SK-N-SH treated with all-trans-retinoic acid at 6 μM for 48 hours (cell line): ENCODE data around the gene TTC27.

Source experiments
- ATAC-seq: fragments of 200-7000 bp; cut with Tn5 transposase; 3 replicates; pipeline ENCODE4 v1.9.1; 2020; ENCODE audit warnings: mild to moderate bottlenecking, moderate library complexity
- ARNTL ChIP-seq: fragments of 450-650 bp; formaldehyde crosslinking; IDR thresholded peaks from 2 replicates; pipeline ENCODE4 v1.5.0; 2020; ENCODE audit warnings: low read depth, mild to moderate bottlenecking, moderate library complexity, borderline replicate concordance
- CREB5 ChIP-seq: fragments of 250-450 bp; sonication (Bioruptor Pico); IDR thresholded peaks from 2 replicates; pipeline ENCODE4 v1.5.1; 2020; ENCODE audit warnings: low read depth, mild to moderate bottlenecking, moderate library complexity
- CSDC2 ChIP-seq: fragments of 250-450 bp; sonication (Bioruptor Pico); IDR thresholded peaks from 2 replicates; pipeline ENCODE4 v1.5.0; 2020; ENCODE audit warnings: mild to moderate bottlenecking, moderate library complexity
- CSRNP3 ChIP-seq: fragments of 250-450 bp; sonication (Bioruptor Pico); IDR thresholded peaks from 2 replicates; pipeline ENCODE4 v1.5.1; 2021; ENCODE audit warnings: mild to moderate bottlenecking, moderate library complexity
- ESRRG ChIP-seq: fragments of 250-450 bp; sonication (Bioruptor Pico); IDR thresholded peaks from 2 replicates; pipeline ENCODE4 v1.6.1; 2021; ENCODE audit warnings: mild to moderate bottlenecking
- GLIS3 ChIP-seq: fragments of 250-450 bp; sonication (Bioruptor Pico); IDR thresholded peaks from 2 replicates; pipeline ENCODE4 v1.5.0; 2020; ENCODE audit warnings: mild to moderate bottlenecking, moderate library complexity
- ISL1 ChIP-seq: fragments of 250-450 bp; sonication (Bioruptor Pico); IDR thresholded peaks from 2 replicates; pipeline ENCODE4 v2.1.2; 2022; ENCODE audit warnings: mild to moderate bottlenecking, moderate library complexity
- OSR1 ChIP-seq: fragments of 250-450 bp; sonication (Bioruptor Pico); IDR thresholded peaks from 2 replicates; pipeline ENCODE4 v1.8.0; 2022; ENCODE audit warnings: moderate library complexity, mild to moderate bottlenecking, inconsistent platforms
- PATZ1 ChIP-seq: fragments of 250-450 bp; sonication (Bioruptor Pico); IDR thresholded peaks from 2 replicates; pipeline ENCODE4 v1.8.0; 2020; ENCODE audit warnings: mild to moderate bottlenecking, moderate library complexity, borderline replicate concordance
- POU6F1 ChIP-seq: fragments of 250-450 bp; sonication (Bioruptor Pico); IDR thresholded peaks from 2 replicates; pipeline ENCODE4 v1.8.0; 2021; ENCODE audit warnings: low read depth, mild to moderate bottlenecking, moderate library complexity, borderline replicate concordance
- PPARA ChIP-seq: fragments of 250-450 bp; sonication (Bioruptor Pico); IDR thresholded peaks from 2 replicates; pipeline ENCODE4 v1.5.0; 2020; ENCODE audit warnings: mild to moderate bottlenecking, borderline replicate concordance
- RARB ChIP-seq: fragments of 250-450 bp; sonication (Bioruptor Pico); IDR thresholded peaks from 2 replicates; pipeline ENCODE4 v1.8.0; 2021; ENCODE audit warnings: mild to moderate bottlenecking, moderate library complexity
- SNAI2 ChIP-seq: fragments of 250-450 bp; sonication (Bioruptor Pico); IDR thresholded peaks from 2 replicates; pipeline ENCODE4 v1.5.0; 2020; ENCODE audit warnings: mild to moderate bottlenecking, moderate library complexity
- TCF4 ChIP-seq: fragments of 250-450 bp; sonication (Bioruptor Pico); IDR thresholded peaks from 2 replicates; pipeline ENCODE4 v1.8.0; 2021; ENCODE audit warnings: mild to moderate bottlenecking, moderate library complexity, borderline replicate concordance
- TOX ChIP-seq: fragments of 250-450 bp; sonication (Bioruptor Pico); IDR thresholded peaks from 2 replicates; pipeline ENCODE4 v1.8.0; 2021; ENCODE audit warnings: mild to moderate bottlenecking, moderate library complexity, borderline replicate concordance
- TSHZ2 ChIP-seq: fragments of 250-450 bp; sonication (Bioruptor Pico); IDR thresholded peaks from 2 replicates; pipeline ENCODE4 v1.5.0; 2020; ENCODE audit warnings: mild to moderate bottlenecking, moderate library complexity
- ZC3H10 ChIP-seq: fragments of 250-450 bp; sonication (Bioruptor Pico); IDR thresholded peaks from 2 replicates; pipeline ENCODE4 v1.5.1; 2021; ENCODE audit warnings: mild to moderate bottlenecking, moderate library complexity
- ZFP3 ChIP-seq: fragments of 250-450 bp; sonication (Bioruptor Pico); IDR thresholded peaks from 2 replicates; pipeline ENCODE4 v1.5.0; 2020; ENCODE audit warnings: mild to moderate bottlenecking, moderate library complexity
- ZFP30 ChIP-seq: fragments of 450-650 bp; formaldehyde crosslinking; IDR thresholded peaks from 2 replicates; pipeline ENCODE4 v1.5.0; 2022; ENCODE audit warnings: mild to moderate bottlenecking, moderate library complexity
- ZNF565 ChIP-seq: fragments of 450-650 bp; formaldehyde crosslinking; conservative IDR thresholded peaks from 2 replicates; pipeline ENCODE4 v1.5.0; 2020; ENCODE audit warnings: low read depth, mild to moderate bottlenecking, moderate library complexity
- ZNF70 ChIP-seq: fragments of 450-650 bp; formaldehyde crosslinking; IDR thresholded peaks from 2 replicates; pipeline ENCODE4 v1.5.0; 2020; ENCODE audit warnings: mild to moderate bottlenecking, moderate library complexity
- ZNF8 ChIP-seq: fragments of 450-650 bp; formaldehyde crosslinking; IDR thresholded peaks from 2 replicates; pipeline ENCODE4 v1.5.0; 2020; ENCODE audit warnings: mild to moderate bottlenecking, moderate library complexity

Gene TTC27

GRCh38 chr2:32862269-32863055 lies 234.6 kb downstream of the TTC27 start:
- TF ChIP-seq ZNF8 (CRISPR knock-in tag): no peak
- TF ChIP-seq POU6F1 (CRISPR knock-in tag): no peak
- TF ChIP-seq TSHZ2 (CRISPR knock-in tag): no peak
- TF ChIP-seq TOX (CRISPR knock-in tag): no peak
- TF ChIP-seq ARNTL (CRISPR knock-in tag): no peak
- TF ChIP-seq TCF4 (CRISPR knock-in tag): no peak
- no peak for TF ChIP-seq GLIS3
- TF ChIP-seq ZFP3: no peak
- TF ChIP-seq OSR1 (CRISPR knock-in tag): no peak
- TF ChIP-seq ISL1 (CRISPR knock-in tag): no peak
- TF ChIP-seq ESRRG (CRISPR knock-in tag): no peak
- no peak for TF ChIP-seq PPARA (CRISPR knock-in tag)
- TF ChIP-seq CSDC2 (CRISPR knock-in tag): no peak
- no peak for TF ChIP-seq ZC3H10 (CRISPR knock-in tag)
- no peak for TF ChIP-seq ZNF565 (CRISPR knock-in tag)
- TF ChIP-seq ZNF70: no peak
- ATAC-seq: no peak

- TF ChIP-seq PPARA (CRISPR knock-in tag) (no peak), OSR1 (CRISPR knock-in tag) (no peak), GLIS3 (no peak), SNAI2 (CRISPR knock-in tag) (no peak), ZC3H10 (CRISPR knock-in tag) (no peak), PATZ1 (CRISPR knock-in tag) (no peak), TCF4 (CRISPR knock-in tag) (no peak), ZNF565 (CRISPR knock-in tag) (no peak), ZFP3 (no peak), TOX (CRISPR knock-in tag) (no peak), CREB5 (no peak), CSRNP3 (CRISPR knock-in tag) (no peak), ARNTL (CRISPR knock-in tag) (no peak), ZFP30 (CRISPR knock-in tag) (no peak), RARB (CRISPR knock-in tag) (no peak)
- no peak for ATAC-seq
These were observed 235.5 kb downstream of the TTC27 start for GRCh38 chr2:32863326-32863725.
